ENCODE measurements around the gene MTCL1.

Gene MTCL1

DNA sequence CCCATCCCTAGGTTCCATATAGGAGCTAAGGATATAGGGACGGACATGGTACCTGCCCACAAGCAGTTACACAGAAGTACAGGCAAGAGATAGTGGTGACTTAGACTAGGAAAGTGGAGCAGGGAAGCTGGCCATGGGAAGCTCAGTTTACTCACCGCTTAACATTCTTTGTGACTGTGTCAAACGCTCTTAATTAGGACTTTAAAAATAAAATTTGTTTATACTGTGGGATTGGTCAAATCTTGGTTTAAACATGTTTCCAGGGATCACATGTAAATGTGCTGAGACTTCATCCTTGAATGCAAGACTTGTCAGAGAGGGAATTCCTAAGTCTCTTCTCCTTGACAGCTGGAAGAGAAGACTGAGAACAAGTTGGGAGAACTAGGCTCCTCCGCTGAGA is 107.3 kb downstream of the MTCL1 start:
- no peak for DNase-seq (ENCODE audit: low read depth)

DNA sequence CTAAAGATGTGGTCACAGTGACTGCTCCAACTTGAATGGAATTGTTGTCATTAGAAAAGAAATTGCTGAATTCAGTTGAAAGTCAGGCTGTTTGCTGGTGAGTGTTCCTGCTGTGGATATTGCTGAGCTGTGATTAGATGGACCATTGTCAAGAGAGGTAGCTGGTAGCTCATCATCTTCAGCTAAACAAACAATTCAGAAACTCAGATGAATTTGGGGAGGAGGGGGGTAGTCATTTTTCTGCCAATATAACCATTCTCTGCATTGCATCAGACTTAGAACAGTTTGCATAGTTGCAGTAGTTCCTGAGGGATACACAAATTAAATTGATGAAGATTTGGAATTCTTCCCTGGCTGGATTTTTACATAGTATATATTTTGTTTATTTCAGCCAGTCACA is 108.3 kb downstream of the MTCL1 start:
- DNase-seq (ENCODE audit: low read depth): peak; percentile 72

DNA sequence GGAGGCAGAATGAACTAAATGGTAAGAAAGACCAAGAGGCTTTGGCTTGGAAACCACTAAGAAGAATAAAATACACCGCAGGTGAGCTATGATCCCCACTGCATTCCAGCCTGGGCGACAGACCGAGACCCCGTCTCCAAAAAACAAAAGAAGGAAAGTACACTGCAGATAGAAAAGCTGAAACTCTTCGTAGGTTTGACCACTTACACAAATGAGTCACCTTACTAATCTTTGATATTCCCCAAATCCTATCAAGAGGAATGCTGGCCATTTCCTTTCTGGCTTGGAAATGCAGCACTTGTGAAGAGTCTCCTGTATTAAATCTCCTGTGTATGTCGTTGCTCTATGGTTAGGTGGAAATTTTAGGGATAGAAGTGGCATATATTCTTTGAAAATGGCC is 108.8 kb downstream of the MTCL1 start:
- no peak for DNase-seq (ENCODE audit: low read depth)

- DNase-seq (ENCODE audit: low read depth): no peak
Measured at GRCh38 chr18:8816220-8816619, 110.9 kb downstream of the MTCL1 start.

- DNase-seq (ENCODE audit: low read depth): peak; percentile 42
Measured at GRCh38 chr18:8816816-8817215, 111.5 kb downstream of the MTCL1 start.

DNA sequence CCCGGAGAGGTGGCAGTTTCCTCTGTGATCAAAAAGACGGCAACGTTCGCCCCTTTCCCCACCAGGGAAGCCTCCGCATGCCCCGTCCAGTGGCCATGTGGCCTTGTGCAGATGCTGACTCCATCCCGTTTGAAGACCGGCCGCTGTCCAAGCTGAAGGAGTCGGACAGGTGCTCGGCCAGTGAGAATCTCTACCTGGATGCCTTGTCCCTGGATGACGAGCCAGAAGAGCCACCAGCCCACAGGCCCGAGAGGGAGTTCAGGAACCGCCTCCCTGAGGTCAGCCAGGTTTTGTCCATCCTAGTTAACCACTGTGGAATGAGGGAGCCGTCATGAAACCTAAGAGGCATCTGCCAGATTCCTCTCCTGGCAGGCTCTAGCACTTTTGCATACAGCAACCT is 113.6 kb downstream of the MTCL1 start:
- no peak for DNase-seq (ENCODE audit: low read depth)

DNA sequence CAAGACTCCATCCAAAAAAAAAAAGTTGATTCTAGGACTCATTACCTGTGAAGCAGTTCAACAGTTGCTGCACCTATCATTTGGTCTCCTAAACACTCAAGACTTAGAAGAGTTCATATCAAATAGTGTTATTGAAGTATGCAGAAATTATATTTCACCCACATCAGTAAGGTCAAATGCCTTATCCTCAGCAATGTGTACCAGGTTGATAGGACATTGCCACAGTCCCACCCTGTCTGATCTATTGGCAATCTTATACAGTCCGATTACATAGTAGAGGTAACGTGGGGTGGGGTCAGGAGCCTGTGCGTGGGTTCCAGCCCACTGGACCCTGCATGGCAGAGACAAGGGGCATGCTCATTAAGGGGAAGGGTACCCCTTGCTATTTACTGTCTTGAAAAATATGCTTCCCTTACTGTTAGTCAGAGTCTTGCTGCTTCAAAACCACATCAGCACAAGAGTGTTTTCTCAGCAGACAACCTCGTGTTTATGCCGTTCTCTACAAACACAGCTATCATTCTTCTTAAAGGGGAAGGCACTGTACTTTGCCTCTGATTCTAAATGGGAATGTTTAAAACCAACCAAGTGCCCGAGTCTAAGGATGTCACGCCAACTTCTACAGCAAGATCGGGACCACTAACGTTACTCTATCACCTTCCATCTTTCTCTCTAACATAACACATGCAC is 115.2 kb downstream of the MTCL1 start:
- no peak for DNase-seq (ENCODE audit: low read depth)

DNA sequence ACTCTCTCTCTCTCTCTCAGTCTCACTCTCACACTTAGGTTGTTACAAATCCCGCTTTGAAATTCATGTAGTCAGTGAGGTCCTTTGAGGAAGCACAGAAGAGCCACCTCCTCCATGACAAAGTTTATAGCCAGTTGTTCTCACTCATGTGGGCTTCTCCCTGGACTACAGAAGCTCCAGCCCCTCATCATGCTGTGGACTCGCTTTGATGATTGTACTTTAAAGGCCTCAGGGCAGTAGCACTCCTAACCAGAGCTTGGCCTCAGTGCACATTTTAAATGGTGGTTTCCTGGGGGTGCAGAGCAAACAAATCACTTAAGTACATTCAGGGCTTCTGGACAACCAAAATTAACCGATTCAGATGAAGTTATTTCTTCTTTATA is 115.7 kb downstream of the MTCL1 start:
- DNase-seq (ENCODE audit: low read depth): no peak

- no peak for DNase-seq (ENCODE audit: low read depth)
Measured at GRCh38 chr18:8821531-8821930, 116.2 kb downstream of the MTCL1 start.

DNA sequence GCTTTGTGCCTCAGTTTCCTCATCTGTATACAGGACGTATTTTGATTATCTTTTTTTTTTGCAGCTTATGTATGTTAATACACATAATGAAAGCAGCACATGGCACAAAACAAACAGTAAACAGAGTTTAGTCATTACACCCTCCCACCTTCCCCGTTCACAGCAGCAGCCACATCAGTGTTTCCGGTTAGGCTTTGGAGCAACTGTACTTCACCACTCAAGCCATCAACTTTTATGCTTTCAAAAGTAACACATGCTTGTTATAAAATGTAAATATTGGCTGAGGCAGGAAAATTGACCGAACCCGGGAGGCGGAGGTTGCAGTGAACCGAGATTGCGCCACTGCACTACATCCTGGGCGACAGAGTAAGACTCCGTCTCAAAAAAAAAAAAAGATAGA is 117.3 kb downstream of the MTCL1 start:
- no peak for DNase-seq (ENCODE audit: low read depth)

- DNase-seq (ENCODE audit: low read depth): no peak
Measured at GRCh38 chr18:8823530-8823929, 118.2 kb downstream of the MTCL1 start.

DNA sequence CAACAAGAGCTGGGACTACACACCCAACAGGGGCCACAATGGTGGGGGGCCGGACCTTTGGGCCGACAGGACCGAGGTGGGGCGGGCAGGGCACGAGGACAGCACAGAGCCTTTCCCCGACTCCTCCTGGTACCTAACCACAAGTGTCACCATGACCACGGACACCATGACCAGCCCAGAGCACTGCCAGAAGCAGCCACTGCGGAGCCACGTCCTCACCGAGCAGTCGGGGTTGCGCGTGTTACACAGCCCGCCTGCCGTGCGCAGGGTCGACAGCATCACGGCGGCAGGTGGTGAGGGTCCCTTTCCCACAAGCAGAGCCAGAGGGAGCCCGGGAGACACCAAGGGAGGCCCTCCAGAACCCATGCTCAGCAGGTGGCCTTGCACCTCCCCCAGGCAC is 119.5 kb downstream of the MTCL1 start:
- DNase-seq (ENCODE audit: low read depth): no peak

GRCh38 chr18:8825273-8825672 is 119.9 kb downstream of the MTCL1 start:
- no peak for DNase-seq (ENCODE audit: low read depth)

GRCh38 chr18:8825729-8826375 is 120.5 kb downstream of the MTCL1 start:
- no peak for DNase-seq (ENCODE audit: low read depth)

DNA sequence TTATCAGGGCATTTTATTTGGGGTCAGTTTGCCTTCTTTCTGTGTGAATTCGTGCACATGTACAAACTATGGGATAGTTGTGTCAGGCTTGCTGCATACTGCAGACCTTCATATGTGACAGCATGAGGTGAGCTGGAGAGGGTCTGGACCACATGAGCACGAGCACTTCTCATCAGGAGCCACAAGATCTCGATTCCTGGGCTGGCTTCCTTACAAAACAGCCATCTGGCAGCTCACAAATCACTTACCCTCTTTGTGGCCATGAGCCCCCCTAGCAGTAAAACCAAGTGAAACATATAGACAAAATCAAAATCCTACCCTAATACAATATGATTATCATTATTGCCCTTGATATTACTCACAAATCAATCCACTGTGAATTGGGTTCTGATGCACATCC is 121.2 kb downstream of the MTCL1 start:
- DNase-seq (ENCODE audit: low read depth): no peak

DNA sequence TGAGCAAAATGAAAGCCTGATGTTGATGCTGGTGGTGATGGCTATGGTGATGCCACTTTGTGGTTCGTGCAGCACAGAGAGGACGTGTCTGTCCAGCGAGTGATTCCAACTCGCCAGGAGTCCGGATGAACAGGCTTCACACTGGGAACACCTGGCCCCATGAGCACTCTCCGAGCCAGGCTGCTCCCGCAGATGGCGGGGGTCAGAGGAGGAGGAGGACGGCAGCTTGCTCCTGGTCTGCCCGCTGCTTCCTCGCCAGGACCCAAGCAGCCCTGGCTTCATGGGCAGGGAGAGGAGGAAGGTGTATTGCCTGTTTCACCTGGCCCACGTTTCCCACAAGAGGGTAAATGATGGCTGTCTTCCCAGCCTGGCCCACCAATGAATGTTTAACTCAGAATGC is 121.6 kb downstream of the MTCL1 start:
- DNase-seq (ENCODE audit: low read depth): no peak

GRCh38 chr18:8828300-8828699 is 122.9 kb downstream of the MTCL1 start:
- no peak for DNase-seq (ENCODE audit: low read depth)

DNA sequence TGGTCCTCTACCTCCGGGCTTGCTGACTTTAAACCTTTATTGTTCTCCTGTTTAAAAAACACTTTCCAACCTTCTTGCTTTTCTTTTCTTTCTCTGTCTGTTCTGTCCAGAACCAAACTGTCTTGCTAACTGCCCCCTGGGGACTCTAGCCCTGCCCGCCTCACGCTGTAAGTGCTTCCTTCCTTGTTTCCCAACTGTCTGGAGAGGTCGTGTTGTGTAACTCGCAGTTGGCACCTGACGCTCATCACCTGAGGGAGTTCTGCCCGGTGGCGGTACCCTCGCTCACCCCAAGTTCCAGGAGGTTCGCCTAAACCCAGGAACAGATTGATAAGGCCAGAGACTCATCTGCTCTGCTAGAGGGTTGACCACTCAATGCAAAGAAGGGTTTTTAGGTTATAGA is 123.4 kb downstream of the MTCL1 start:
- no peak for DNase-seq (ENCODE audit: low read depth)

DNA sequence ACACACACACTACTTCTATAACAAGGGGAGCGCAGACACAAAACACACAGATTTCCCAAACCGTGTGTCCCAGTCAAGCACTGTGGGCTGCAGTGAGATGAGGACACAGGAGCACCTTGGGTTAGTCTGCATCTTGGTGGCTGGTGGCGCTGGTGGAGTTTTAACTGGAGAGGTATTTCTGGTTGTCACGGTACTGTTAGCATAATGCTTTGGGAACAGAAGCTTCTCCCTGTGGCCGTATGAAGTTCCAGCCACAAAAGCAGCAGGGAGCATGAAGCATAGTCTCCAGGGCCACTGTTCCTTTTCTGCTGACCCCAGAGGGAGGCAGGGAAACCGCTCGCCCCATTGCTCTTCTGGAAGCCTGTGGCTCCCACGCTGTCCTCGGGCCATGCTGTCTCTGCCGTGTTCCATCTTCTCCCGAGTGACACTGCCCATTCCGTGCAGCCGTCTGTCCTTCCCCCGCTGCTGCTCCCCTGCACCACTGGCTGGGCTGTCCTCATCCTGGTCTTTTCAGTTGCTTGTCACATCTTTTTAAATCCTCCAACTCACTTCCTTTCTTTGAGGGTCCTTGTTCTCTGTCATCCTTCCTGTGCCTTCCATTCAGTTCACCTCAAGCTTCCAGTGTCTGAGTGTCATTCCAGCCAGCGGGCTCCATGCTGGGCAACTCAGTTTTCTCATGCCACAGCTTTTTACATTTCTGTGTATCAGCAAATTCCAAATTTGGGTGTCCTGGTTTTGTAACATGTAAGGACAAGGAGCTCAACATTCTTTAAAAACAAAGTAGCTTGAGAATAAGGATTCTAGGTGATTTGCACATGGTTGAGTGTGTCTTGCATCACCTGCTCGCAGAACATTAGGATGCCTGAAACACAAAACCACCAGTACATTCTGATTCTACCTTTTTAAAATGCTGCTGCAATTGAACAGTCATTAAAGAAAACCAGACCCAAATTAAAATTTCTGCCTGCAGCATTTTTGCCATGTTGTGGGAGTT is 125.0 kb downstream of the MTCL1 start:
- DNase-seq (ENCODE audit: low read depth): no peak

DNA sequence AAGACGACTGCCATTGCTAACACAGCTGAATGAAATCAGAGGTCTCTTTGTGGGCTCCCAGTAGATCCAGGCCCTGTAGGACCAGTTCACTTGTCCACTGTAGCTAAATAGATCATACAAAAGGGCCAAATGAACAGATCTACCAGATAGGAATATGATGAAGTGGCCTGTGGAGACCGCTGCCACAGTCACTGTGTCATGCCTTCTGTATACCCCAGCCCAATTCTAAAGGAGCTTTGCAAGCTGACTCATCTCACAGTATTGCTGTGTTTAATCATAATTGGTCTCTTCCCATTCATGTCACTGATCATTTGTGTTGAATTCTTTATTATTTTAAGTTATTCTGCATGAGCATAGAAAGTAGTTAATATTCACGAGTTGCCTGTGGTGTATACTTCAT is 125.8 kb downstream of the MTCL1 start:
- DNase-seq (ENCODE audit: low read depth): no peak

- no peak for DNase-seq (ENCODE audit: low read depth)
Measured at GRCh38 chr18:8831531-8831930, 126.2 kb downstream of the MTCL1 start.

GRCh38 chr18:8833480-8833879 is 128.1 kb downstream of the MTCL1 start:
- DNase-seq (ENCODE audit: low read depth): no peak

- no peak for DNase-seq (ENCODE audit: low read depth)
Measured at GRCh38 chr18:8834881-8835280, 129.5 kb downstream of the MTCL1 start.

All from fibroblast of the conjunctiva (primary cell).